Left ventricle myocardium inferior (tissue), 1 donor: Measurements from ENCODE around the gene HIPK4. TPM values are rescaled to one million over a fixed set of nuclear protein-coding genes. Genes with fewer than 3 reads are reported as not detected.

Experiments used
- DNase-seq: peaks from one replicate; pipeline ENCODE4 v3.0.0-alpha.2; 2020
- H3K27ac ChIP-seq: fragments of 200-600 bp; replicated peaks from 2 replicates; pipeline ENCODE4 v1.8.0; 2021
- H3K27me3 ChIP-seq: fragments of 200-600 bp; 2 replicates; pipeline ENCODE4 v1.8.0; 2021; ENCODE audit warnings: low read depth
- H3K36me3 ChIP-seq: fragments of 200-600 bp; 2 replicates; pipeline ENCODE4 v1.8.0; 2021
- H3K4me1 ChIP-seq: fragments of 200-600 bp; 2 replicates; pipeline ENCODE4 v1.8.0; 2021
- H3K4me3 ChIP-seq: fragments of 200-600 bp; 2 replicates; pipeline ENCODE4 v1.8.0; 2021; ENCODE audit warnings: mild to moderate bottlenecking, moderate library complexity
- H3K9me3 ChIP-seq: fragments of 200-600 bp; replicated peaks from 2 replicates; pipeline ENCODE4 v1.8.0; 2021
- intact Hi-C: fragments of 100-400 bp; cut with micrococcal nuclease; formaldehyde crosslinking; loops from one replicate; pipeline ENCODE4 v1.11.0; 2022
- total RNA-seq: library from RNA; stranded (reverse); fragmentation: NEBNext Ultra II Directional; extraction: Animal tissue kit (Norgen Biotek cat#: 25700); gene quantifications from one replicate; pipeline ENCODE4 v1.2.1, GENCODE V29; 2021
- TF ChIP-seq, protein P1 (sequence below): fragments of 200-600 bp; IDR thresholded peaks from 2 replicates; pipeline ENCODE4 v1.8.0; 2021; ENCODE audit warnings: antibody characterized with exemption, mild to moderate bottlenecking, borderline replicate concordance
- donor health status: DM: no; HTN: yes; CAD: no; lungs with severe emphysema.

The HIPK4 gene
- total RNA-seq, 1 donor from 2014 or later: not detected

GRCh38 chr19:40392123-40392522 lies 2.1 kb upstream of the HIPK4 start:
- TF ChIP-seq, protein P1, sequence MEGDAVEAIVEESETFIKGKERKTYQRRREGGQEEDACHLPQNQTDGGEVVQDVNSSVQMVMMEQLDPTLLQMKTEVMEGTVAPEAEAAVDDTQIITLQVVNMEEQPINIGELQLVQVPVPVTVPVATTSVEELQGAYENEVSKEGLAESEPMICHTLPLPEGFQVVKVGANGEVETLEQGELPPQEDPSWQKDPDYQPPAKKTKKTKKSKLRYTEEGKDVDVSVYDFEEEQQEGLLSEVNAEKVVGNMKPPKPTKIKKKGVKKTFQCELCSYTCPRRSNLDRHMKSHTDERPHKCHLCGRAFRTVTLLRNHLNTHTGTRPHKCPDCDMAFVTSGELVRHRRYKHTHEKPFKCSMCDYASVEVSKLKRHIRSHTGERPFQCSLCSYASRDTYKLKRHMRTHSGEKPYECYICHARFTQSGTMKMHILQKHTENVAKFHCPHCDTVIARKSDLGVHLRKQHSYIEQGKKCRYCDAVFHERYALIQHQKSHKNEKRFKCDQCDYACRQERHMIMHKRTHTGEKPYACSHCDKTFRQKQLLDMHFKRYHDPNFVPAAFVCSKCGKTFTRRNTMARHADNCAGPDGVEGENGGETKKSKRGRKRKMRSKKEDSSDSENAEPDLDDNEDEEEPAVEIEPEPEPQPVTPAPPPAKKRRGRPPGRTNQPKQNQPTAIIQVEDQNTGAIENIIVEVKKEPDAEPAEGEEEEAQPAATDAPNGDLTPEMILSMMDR: no peak
- H3K4me1 ChIP-seq: peaks cover 3% of the 10 kb centered on the region
- DNase-seq: no peak
- no peak overlapping the region for H3K4me3 ChIP-seq
- H3K27ac ChIP-seq: no peak overlapping the region
- no peaks in the 10 kb centered on the region for H3K36me3 ChIP-seq
- intact Hi-C loops: no loop called here
- no peaks in the 10 kb centered on the region for H3K9me3 ChIP-seq
- H3K27me3 ChIP-seq: no peaks in the 10 kb centered on the region

DNA sequence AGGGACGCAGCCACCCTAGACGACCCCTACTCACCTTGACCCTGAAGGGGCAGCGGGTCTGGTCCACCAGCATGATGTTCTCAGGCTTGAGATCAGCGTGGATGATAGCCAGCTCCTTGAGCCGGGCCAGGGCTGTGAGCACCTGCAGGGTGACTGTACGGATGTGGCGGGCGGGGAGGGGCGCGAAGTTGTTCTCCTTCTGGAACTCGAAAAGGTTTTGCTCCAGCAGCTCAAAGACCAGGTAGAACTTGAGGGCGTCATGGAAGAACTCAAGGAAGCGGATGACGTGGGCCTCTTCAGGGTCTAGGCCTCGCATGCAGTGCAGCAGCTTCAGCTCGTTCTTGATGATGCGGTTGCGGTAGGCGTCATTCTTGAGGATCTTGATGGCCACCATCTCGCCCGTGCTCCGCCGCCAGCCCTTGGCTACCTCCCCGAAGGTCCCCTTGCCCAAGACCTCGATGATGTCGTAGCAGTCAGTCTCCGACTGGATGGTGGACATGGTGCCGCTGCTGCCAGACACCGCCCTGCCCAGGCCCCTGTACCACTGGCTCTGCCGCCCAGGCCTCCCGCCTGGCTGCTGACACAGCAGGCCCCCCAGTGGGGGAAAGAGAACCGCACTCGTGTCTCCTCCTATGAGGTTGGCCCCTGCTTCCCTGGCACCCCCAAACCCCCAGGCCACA lies 437 bp downstream of the HIPK4 start:
- no peak for DNase-seq
- peaks cover 3% of the 10 kb centered on the region for H3K4me1 ChIP-seq
- no peaks in the 10 kb centered on the region for H3K27me3 ChIP-seq
- no peaks in the 10 kb centered on the region for H3K9me3 ChIP-seq
- H3K36me3 ChIP-seq: no peaks in the 10 kb centered on the region
- TF ChIP-seq, protein P1: no peak
- H3K4me3 ChIP-seq: no peak overlapping the region
- H3K27ac ChIP-seq: no peak overlapping the region
- intact Hi-C loops: no loop called here

DNA sequence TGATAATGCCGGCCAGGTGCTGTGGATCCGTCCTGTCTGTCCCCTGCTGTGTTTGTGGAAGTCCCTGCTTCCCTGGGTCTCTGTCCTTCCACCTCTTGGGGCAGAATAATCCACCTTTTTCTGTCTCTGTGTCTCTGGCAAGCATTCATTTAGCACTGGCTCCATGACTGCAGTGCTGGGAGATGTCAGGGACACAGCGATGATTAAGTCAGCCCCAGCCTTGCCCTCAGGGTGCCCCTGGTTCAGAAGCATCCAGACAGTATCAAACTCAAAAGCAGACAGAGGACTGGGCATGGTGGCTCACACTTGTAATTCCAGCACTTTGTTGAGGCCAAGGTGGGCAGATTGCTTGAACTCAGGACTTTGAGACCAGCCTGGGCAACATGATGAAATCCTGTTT lies 1.5 kb downstream of the HIPK4 start:
- Histone ChIP-seq H3K36me3 (no peaks in the 10 kb centered on the region), H3K9me3 (no peaks in the 10 kb centered on the region), H3K4me3 (no peak overlapping the region), H3K27ac (no peak overlapping the region), H3K4me1 (peaks cover 3% of the 10 kb centered on the region), H3K27me3 (no peaks in the 10 kb centered on the region)
- TF ChIP-seq, protein P1: no peak
- intact Hi-C loops: no loop called here
- DNase-seq: no peak

DNA sequence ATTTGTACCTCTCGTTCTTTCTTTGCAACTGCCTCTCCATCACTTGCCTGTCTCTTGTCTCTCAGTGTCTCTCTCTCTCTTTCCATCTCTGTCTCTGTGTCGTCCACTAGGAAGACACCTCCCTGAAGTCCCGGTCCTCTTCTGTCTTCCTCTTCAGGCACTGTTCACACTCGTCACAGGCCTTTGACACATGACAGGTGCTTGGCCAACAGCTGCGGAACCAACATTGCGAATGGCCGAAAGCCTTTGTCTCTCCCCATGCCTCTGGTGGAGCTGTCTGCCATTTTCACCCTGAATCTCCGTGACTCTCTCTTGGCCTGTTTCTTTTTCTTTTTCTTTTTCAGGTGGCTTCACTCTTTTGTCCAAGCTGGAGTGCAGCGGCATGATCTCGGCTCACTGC lies 2.8 kb downstream of the HIPK4 start:
- TF ChIP-seq, protein P1: no peak
- no peaks in the 10 kb centered on the region for H3K9me3 ChIP-seq
- no peak for DNase-seq
- no peak overlapping the region for H3K27ac ChIP-seq
- H3K4me1 ChIP-seq: no peaks in the 10 kb centered on the region
- intact Hi-C loops: no loop called here
- H3K4me3 ChIP-seq: no peak overlapping the region
- H3K27me3 ChIP-seq: no peaks in the 10 kb centered on the region
- H3K36me3 ChIP-seq: no peaks in the 10 kb centered on the region

- no peaks in the 10 kb centered on the region for H3K4me1 ChIP-seq
- H3K9me3 ChIP-seq: no peaks in the 10 kb centered on the region
- H3K27me3 ChIP-seq: no peaks in the 10 kb centered on the region
- DNase-seq: no peak
- intact Hi-C loops: no loop called here
- H3K27ac ChIP-seq: no peak overlapping the region
- H3K36me3 ChIP-seq: peaks cover 10% of the 10 kb centered on the region
- TF ChIP-seq, protein P1: no peak
- no peak overlapping the region for H3K4me3 ChIP-seq
Measured at GRCh38 chr19:40383668-40384248, 6.2 kb downstream of the HIPK4 start.
